CD4-positive, alpha-beta T cell (primary cell): ENCODE measurements around the gene SMCO2. TPM values are rescaled to one million over a fixed set of nuclear protein-coding genes. Genes with fewer than 3 reads are reported as not detected.

Experiments used
- ATAC-seq: fragments of 200-7000 bp; cut with Tn5 transposase; one replicate; pipeline ENCODE4 v1.10.0; 2022; ENCODE audit warnings: mild to moderate bottlenecking; ENCODE audit not compliant: poor library complexity
- CTCF ChIA-PET: fragments of 350-600 bp; sonication (Branson Sonifier 250); formaldehyde crosslinking; loops from one replicate; lab custom pipeline; 2021; ENCODE audit warnings: antibody characterized with exemption, inconsistent platforms; lab: Charles Lee
- POLR2A ChIA-PET: fragments of 350-600 bp; sonication (Branson Sonifier 250); formaldehyde crosslinking; loops from one replicate; lab custom pipeline; 2021; ENCODE audit warnings: antibody characterized with exemption, inconsistent platforms; lab: Charles Lee
- DNase-seq, 14 experiments: peaks; one replicate each; pipeline ENCODE4 v3.0.0-alpha.2; 2013 to 2020; ENCODE audit warnings: mixed read lengths in 2 of 14
- H3K27ac ChIP-seq, 2 donors: one replicate each; pipeline versions ENCODE4 v1.5.1 to v1.7.0; 2013; ENCODE audit warnings: low read length in 2 of 2, low read depth in 1 of 2, mild to moderate bottlenecking in 1 of 2
- H3K27me3 ChIP-seq, 2 experiments: 1 replicate in 1 of 2; 2 replicates in 1 of 2; pipeline versions ENCODE4 v1.6.1 to v1.7.0; 2013; ENCODE audit warnings: low read length in 2 of 2, control low read depth in 1 of 2, mild to moderate bottlenecking in 1 of 2, moderate library complexity in 1 of 2; ENCODE audit not compliant: insufficient read depth in 2 of 2, control insufficient read depth in 1 of 2
- H3K36me3 ChIP-seq: one replicate; pipeline ENCODE4 v1.6.1; 2013; ENCODE audit warnings: low read length, control low read depth; ENCODE audit not compliant: insufficient read depth
- H3K4me1 ChIP-seq: one replicate; pipeline ENCODE4 v1.6.1; 2013; ENCODE audit warnings: low read length, control low read depth; ENCODE audit not compliant: insufficient read depth
- H3K4me3 ChIP-seq: one replicate; pipeline ENCODE4 v1.5.1; 2013; ENCODE audit warnings: mild to moderate bottlenecking, low read length, moderate library complexity
- H3K9me3 ChIP-seq, 2 experiments: 1 replicate in 1 of 2; 2 replicates in 1 of 2; pipeline versions ENCODE4 v1.6.1 to v1.7.0; 2013; ENCODE audit warnings: low read length in 2 of 2, mild to moderate bottlenecking in 2 of 2, control low read depth in 1 of 2, moderate library complexity in 1 of 2; ENCODE audit not compliant: control insufficient read depth in 1 of 2, insufficient read depth in 1 of 2
- H3K27ac Mint-ChIP-seq: one replicate; pipeline ENCODE4 v1.8.0; 2020; ENCODE audit warnings: mixed read lengths
- H3K27me3 Mint-ChIP-seq: one replicate; pipeline ENCODE4 v1.8.0; 2021; ENCODE audit warnings: mixed read lengths
- H3K36me3 Mint-ChIP-seq: one replicate; pipeline ENCODE4 v1.8.0; 2021; ENCODE audit warnings: low read depth, mixed read lengths
- H3K4me1 Mint-ChIP-seq: one replicate; pipeline ENCODE4 v1.8.0; 2021; ENCODE audit warnings: low read depth, mixed read lengths
- H3K4me3 Mint-ChIP-seq: one replicate; pipeline ENCODE4 v1.8.0; 2020; ENCODE audit warnings: mild to moderate bottlenecking, mixed read lengths
- H3K9me3 Mint-ChIP-seq: one replicate; pipeline ENCODE4 v1.8.0; 2020; ENCODE audit warnings: mixed read lengths
- CTCF ChIP-seq: fragments of 200-600 bp; IDR thresholded peaks from one replicate; pipeline ENCODE4 v1.8.0; 2022; ENCODE audit warnings: antibody characterized with exemption, mild to moderate bottlenecking
- intact Hi-C, 2 experiments: fragments of 100-400 bp; cut with DNase I in 1 of 2; cut with micrococcal nuclease in 1 of 2; formaldehyde crosslinking; loops; one replicate each; pipeline versions ENCODE4 v1.15.1 to v1.9.0; 2023 to 2025; cut with DNase I, micrococcal nuclease
- total RNA-seq, 174 experiments: library from RNA in 2 of 174; stranded (reverse) in 2 of 174; gene quantifications; one replicate each; pipeline ENCODE4 v1.2.3 and lab custom pipeline; 2021 to 2026

Gene SMCO2
- total RNA-seq, 2 experiments from 2014 or later, result not detected

- intact Hi-C loops, result no loop called here
- H3K27ac Mint-ChIP-seq, result no peak overlapping the region
- Histone ChIP-seq H3K4me3 (no peak overlapping the region), H3K9me3 (no peaks in the 10 kb centered on the region), H3K27ac (no peak overlapping the region), H3K36me3 (no peaks in the 10 kb centered on the region), H3K4me1 (no peaks in the 10 kb centered on the region), H3K27me3 (peaks cover 0 to 3% of the 10 kb centered on the region in 2 experiments)
- ATAC-seq, result no peak
- POLR2A ChIA-PET, result no interaction called here
- H3K9me3 Mint-ChIP-seq, result no peaks in the 10 kb centered on the region
- H3K27me3 Mint-ChIP-seq, result peaks cover 8% of the 10 kb centered on the region
- H3K4me1 Mint-ChIP-seq, result no peaks in the 10 kb centered on the region
- no peak for DNase-seq
- H3K36me3 Mint-ChIP-seq, result no peaks in the 10 kb centered on the region
- TF ChIP-seq CTCF, result no peak
- H3K4me3 Mint-ChIP-seq, result no peak overlapping the region
- CTCF ChIA-PET, result no interaction called here
Observed at GRCh38 chr12:27453421-27453820, 6.9 kb downstream of the SMCO2 start.

- no peak for TF ChIP-seq CTCF
- Histone ChIP-seq H3K27ac (no peak overlapping the region), H3K36me3 (no peaks in the 10 kb centered on the region), H3K4me3 (no peak overlapping the region), H3K4me1 (no peaks in the 10 kb centered on the region), H3K9me3 (no peaks in the 10 kb centered on the region), H3K27me3 (peaks cover 0 to 3% of the 10 kb centered on the region in 2 experiments)
- CTCF ChIA-PET, result no interaction called here
- intact Hi-C loops, result no loop called here
- no peak overlapping the region for H3K27ac Mint-ChIP-seq
- peaks cover 6% of the 10 kb centered on the region for H3K4me1 Mint-ChIP-seq
- DNase-seq (no peak), ATAC-seq (no peak)
- H3K9me3 Mint-ChIP-seq, result no peaks in the 10 kb centered on the region
- H3K27me3 Mint-ChIP-seq, result peaks cover 12% of the 10 kb centered on the region
- H3K4me3 Mint-ChIP-seq, result no peak overlapping the region
- H3K36me3 Mint-ChIP-seq, result no peaks in the 10 kb centered on the region
- POLR2A ChIA-PET, result no interaction called here
Observed at GRCh38 chr12:27455589-27455988, 9.1 kb downstream of the SMCO2 start.

- Mint-ChIP-seq H3K27me3 (peaks cover 8% of the 10 kb centered on the region), H3K9me3 (no peaks in the 10 kb centered on the region), H3K36me3 (no peaks in the 10 kb centered on the region), H3K27ac (no peak overlapping the region), H3K4me3 (no peak overlapping the region), H3K4me1 (peaks cover 9% of the 10 kb centered on the region)
- DNase-seq, result no peak
- ChIA-PET CTCF (no interaction called here), POLR2A (no interaction called here)
- Histone ChIP-seq H3K4me1 (no peaks in the 10 kb centered on the region), H3K4me3 (no peak overlapping the region), H3K36me3 (no peaks in the 10 kb centered on the region), H3K27ac (no peak overlapping the region), H3K27me3 (no peaks in the 10 kb centered on the region), H3K9me3 (no peaks in the 10 kb centered on the region)
- intact Hi-C loops, result no loop called here
- ATAC-seq, result no peak
- TF ChIP-seq CTCF, result no peak
Observed at GRCh38 chr12:27456618-27457017, 10.1 kb downstream of the SMCO2 start.
